Measurements from ENCODE around the gene ARMC8. TPM values are rescaled to one million over a fixed set of nuclear protein-coding genes. Genes with fewer than 3 reads are reported as not detected.
A peak's percentile ranks its signal among the peaks of the same experiment; 100 is the strongest.

Gene ARMC8
- total and polyA plus RNA-seq, 2 donors (not counting 1 experiment from before 2014, with no cell fraction given), result 35.3 to 81.1 TPM

DNA sequence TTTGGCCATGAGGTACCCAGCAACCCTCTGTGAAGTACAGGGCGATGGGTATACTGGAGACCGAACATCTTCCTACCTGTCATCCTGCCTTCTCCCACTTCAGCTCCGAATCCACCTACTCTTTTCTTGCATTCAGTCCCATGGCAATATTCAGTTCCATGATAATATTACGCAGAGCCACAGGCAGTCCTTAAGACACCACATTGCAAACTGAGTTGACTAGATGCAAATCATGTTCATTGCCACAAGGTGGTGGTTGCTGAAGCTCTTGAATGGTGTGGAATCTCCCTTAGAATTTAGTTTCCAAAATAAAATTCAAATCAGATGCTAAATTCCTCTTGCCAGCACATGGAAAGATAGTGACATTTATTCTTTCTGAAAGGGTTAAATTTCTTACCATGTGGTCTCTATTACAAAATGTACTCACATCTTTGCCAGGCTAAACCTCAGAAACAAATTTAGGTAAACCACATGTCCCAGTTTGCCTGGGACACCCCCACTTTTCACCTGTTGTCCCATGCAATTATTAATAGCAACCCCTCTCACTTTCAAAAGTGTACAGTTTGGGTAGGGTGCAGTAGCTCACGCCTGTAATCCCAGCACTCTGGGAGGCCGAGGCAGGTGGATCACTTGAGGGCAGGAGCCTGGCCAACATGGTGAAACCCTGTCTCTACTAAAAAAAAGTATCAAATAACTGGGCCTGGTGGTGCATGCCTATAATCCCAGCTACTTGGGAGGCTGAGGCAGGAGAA, 144.2 kb downstream of the ARMC8 start:
- no peak overlapping the region for H3K9ac ChIP-seq (ENCODE audit: low read length)
- H3K4me3 ChIP-seq (ENCODE audit: control extremely low read depth in 1 of 5, extremely low read depth in 1 of 5, insufficient read depth in 1 of 5, low read depth in 2 of 5, low read length in 4 of 5), result no peak overlapping the region
- WGBS (ENCODE audit: insufficient coverage), result 96% methylated on average over 3 of the region's 6 CpGs
- no peak overlapping the region for H3K27ac ChIP-seq (ENCODE audit: low read length in 2 of 2)
- H3K27me3 ChIP-seq (replicated peaks in 1 of 4; ENCODE audit: control extremely low read depth in 1 of 4, control insufficient read depth in 3 of 4, insufficient read depth in 4 of 4, low read length in 3 of 4), result peaks cover 0 to 20% (median 8%) of the 10 kb centered on the region in 4 experiments
- ATAC-seq (ENCODE audit: low read depth), result no peak
- peaks cover 7 to 18% of the 10 kb centered on the region in 2 donors for H3K4me1 ChIP-seq (ENCODE audit: control insufficient read depth in 2 of 2, insufficient read depth in 2 of 2, low read length in 2 of 2)
- H3K9me3 ChIP-seq (ENCODE audit: control extremely low read depth in 1 of 3, control insufficient read depth in 2 of 3, insufficient read depth in 1 of 3, low read length in 2 of 3), result no peaks in the 10 kb centered on the region
- Mint-ChIP-seq H3K4me3 (no peak overlapping the region), H3K27ac (no peak overlapping the region), H3K4me1 (peaks cover 13% of the 10 kb centered on the region), H3K9me3 (ENCODE audit: insufficient read depth) (no peaks in the 10 kb centered on the region), H3K27me3 (peaks cover 42% of the 10 kb centered on the region)
- H4K20me1 ChIP-seq (ENCODE audit: control insufficient read depth, insufficient read depth, low read length, poor library complexity, severe bottlenecking), result no peaks in the 10 kb centered on the region
- H3K79me2 ChIP-seq (ENCODE audit: control insufficient read depth, insufficient read depth, low read length), result no peaks in the 10 kb centered on the region
- DNase-seq, result no peak
- no peaks in the 10 kb centered on the region for H3K36me3 ChIP-seq (replicated peaks in 1 of 2; ENCODE audit: control extremely low read depth in 1 of 2, control insufficient read depth in 1 of 2, extremely low read depth in 1 of 2, insufficient read depth in 2 of 2, low read length in 1 of 2)
- intact Hi-C loops (cut with micrococcal nuclease), result loop anchor here (5.0 kb wide), 1 partner anchor 586 kb away; no protein-coding TSS in a partner anchor
- CTCF ChIA-PET, result no interaction called here
- no peak overlapping the region for H2AFZ ChIP-seq (ENCODE audit: insufficient read depth, low read depth, low read length, poor library complexity, severe bottlenecking)
- TF ChIP-seq CTCF (IDR thresholded peaks at IDR 0.05) (no peak), EZH2 (IDR thresholded peaks at IDR 0.05; ENCODE audit: borderline replicate concordance, insufficient read depth, low read depth, low read length, poor library complexity, severe bottlenecking) (no peak)
- POLR2A ChIA-PET, result no interaction called here
- no peak overlapping the region for H3K4me2 ChIP-seq (replicated peaks; ENCODE audit: low read depth, low read length, poor library complexity, severe bottlenecking)

DNA sequence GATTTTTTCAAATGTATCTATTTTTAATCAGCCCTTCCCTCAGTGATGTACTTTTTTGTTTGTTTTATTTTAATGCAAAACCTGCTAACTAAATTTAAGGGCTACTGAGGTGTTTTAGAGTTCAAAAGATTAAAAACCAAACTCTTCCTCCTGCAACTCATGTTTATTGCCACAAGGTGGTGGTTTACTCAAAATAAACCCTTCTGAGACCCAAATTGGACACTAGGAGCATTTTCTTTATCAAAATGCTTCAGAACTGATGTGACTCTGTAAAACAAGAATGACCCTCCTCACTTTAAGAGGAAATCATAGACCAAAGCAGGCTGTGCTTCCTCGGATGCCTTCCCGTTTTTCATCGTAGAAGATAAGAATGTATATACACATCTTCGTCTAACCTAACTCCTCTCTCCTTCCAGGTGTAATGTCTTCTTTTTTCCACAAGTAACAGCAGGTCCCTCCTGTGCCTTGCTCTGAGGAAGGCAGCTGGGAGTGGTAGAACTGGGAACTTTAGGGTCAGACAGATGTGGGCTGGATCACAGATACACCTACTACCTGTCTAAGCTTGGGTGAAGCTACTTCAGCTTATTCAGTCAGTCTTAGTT, 145.5 kb downstream of the ARMC8 start:
- no peak overlapping the region for H3K4me3 Mint-ChIP-seq
- H3K36me3 ChIP-seq (replicated peaks in 1 of 2; ENCODE audit: control extremely low read depth in 1 of 2, control insufficient read depth in 1 of 2, extremely low read depth in 1 of 2, insufficient read depth in 2 of 2, low read length in 1 of 2), result no peaks in the 10 kb centered on the region
- no peak overlapping the region for H3K27ac ChIP-seq (ENCODE audit: low read length in 2 of 2)
- no peak overlapping the region for H3K4me2 ChIP-seq (replicated peaks; ENCODE audit: low read depth, low read length, poor library complexity, severe bottlenecking)
- H3K4me1 ChIP-seq (ENCODE audit: control insufficient read depth in 2 of 2, insufficient read depth in 2 of 2, low read length in 2 of 2), result peaks cover 7 to 18% of the 10 kb centered on the region in 2 donors
- no peaks in the 10 kb centered on the region for H4K20me1 ChIP-seq (ENCODE audit: control insufficient read depth, insufficient read depth, low read length, poor library complexity, severe bottlenecking)
- peaks cover 13% of the 10 kb centered on the region for H3K4me1 Mint-ChIP-seq
- no peak overlapping the region for H3K9ac ChIP-seq (ENCODE audit: low read length)
- no CpG with 5 or more reads among the region's 4 CpGs for WGBS (ENCODE audit: insufficient coverage)
- intact Hi-C loops (cut with micrococcal nuclease), result loop anchor here (5.0 kb wide), 1 partner anchor 585 kb away; no protein-coding TSS in a partner anchor
- no peak overlapping the region for H3K27ac Mint-ChIP-seq
- no peak overlapping the region for H3K4me3 ChIP-seq (ENCODE audit: control extremely low read depth in 1 of 5, extremely low read depth in 1 of 5, insufficient read depth in 1 of 5, low read depth in 2 of 5, low read length in 4 of 5)
- H3K9me3 ChIP-seq (ENCODE audit: control extremely low read depth in 1 of 3, control insufficient read depth in 2 of 3, insufficient read depth in 1 of 3, low read length in 2 of 3), result peaks cover 0 to 4% (median 0%) of the 10 kb centered on the region in 3 donors
- H3K27me3 Mint-ChIP-seq, result peaks cover 49% of the 10 kb centered on the region
- ChIA-PET POLR2A (no interaction called here), CTCF (no interaction called here)
- TF ChIP-seq EZH2 (IDR thresholded peaks at IDR 0.05; ENCODE audit: borderline replicate concordance, insufficient read depth, low read depth, low read length, poor library complexity, severe bottlenecking) (no peak), CTCF (IDR thresholded peaks at IDR 0.05) (peak; percentile 43)
- no peak overlapping the region for H2AFZ ChIP-seq (ENCODE audit: insufficient read depth, low read depth, low read length, poor library complexity, severe bottlenecking)
- no peaks in the 10 kb centered on the region for H3K9me3 Mint-ChIP-seq (ENCODE audit: insufficient read depth)
- H3K79me2 ChIP-seq (ENCODE audit: control insufficient read depth, insufficient read depth, low read length), result no peaks in the 10 kb centered on the region
- peaks cover 0 to 16% (median 7%) of the 10 kb centered on the region in 4 experiments for H3K27me3 ChIP-seq (replicated peaks in 1 of 4; ENCODE audit: control extremely low read depth in 1 of 4, control insufficient read depth in 3 of 4, insufficient read depth in 4 of 4, low read length in 3 of 4)
- ATAC-seq (ENCODE audit: low read depth) (no peak), DNase-seq (no peak)

All from B cell (primary cell).